Measurements from ENCODE around the gene DRD4. TPM values are rescaled to one million over a fixed set of nuclear protein-coding genes. Genes with fewer than 3 reads are reported as not detected.

DRD4 gene
- total RNA-seq, 1 donor from 2014 or later = 0.63 TPM

- H3K36me3 Mint-ChIP-seq (ENCODE audit: low read depth) = peaks cover 8% of the 10 kb centered on the region
- DNase-seq (ENCODE audit: low read depth, low spot score) = no peak
- H3K9me3 Mint-ChIP-seq = no peaks in the 10 kb centered on the region
- H3K27me3 Mint-ChIP-seq (ENCODE audit: low read depth) = no peaks in the 10 kb centered on the region
- TF ChIP-seq CTCF (conservative IDR thresholded peaks at IDR 0.05) = no peak
- H3K27ac Mint-ChIP-seq (ENCODE audit: unreplicated experiment) = no peak overlapping the region
- no peak overlapping the region for H3K4me3 Mint-ChIP-seq
- H3K4me1 Mint-ChIP-seq = no peaks in the 10 kb centered on the region
Measured at GRCh38 chr11:655036-655726, 18.1 kb downstream of the DRD4 start.

- DNase-seq (ENCODE audit: low read depth, low spot score) = no peak
- Mint-ChIP-seq H3K36me3 (ENCODE audit: low read depth) (peaks cover 6% of the 10 kb centered on the region), H3K27ac (ENCODE audit: unreplicated experiment) (no peak overlapping the region), H3K4me1 (no peaks in the 10 kb centered on the region), H3K4me3 (no peak overlapping the region), H3K9me3 (no peaks in the 10 kb centered on the region), H3K27me3 (ENCODE audit: low read depth) (no peaks in the 10 kb centered on the region)
- TF ChIP-seq CTCF (conservative IDR thresholded peaks at IDR 0.05) = no peak
Measured at GRCh38 chr11:656426-656825, 19.4 kb downstream of the DRD4 start.

GRCh38 chr11:656866-657265 lies 19.8 kb downstream of the DRD4 start:
- H3K36me3 Mint-ChIP-seq (ENCODE audit: low read depth) = peaks cover 5% of the 10 kb centered on the region
- H3K4me3 Mint-ChIP-seq = no peak overlapping the region
- no peaks in the 10 kb centered on the region for H3K9me3 Mint-ChIP-seq
- no peaks in the 10 kb centered on the region for H3K27me3 Mint-ChIP-seq (ENCODE audit: low read depth)
- DNase-seq (ENCODE audit: low read depth, low spot score) = no peak
- no peaks in the 10 kb centered on the region for H3K4me1 Mint-ChIP-seq
- TF ChIP-seq CTCF (conservative IDR thresholded peaks at IDR 0.05) = no peak
- H3K27ac Mint-ChIP-seq (ENCODE audit: unreplicated experiment) = no peak overlapping the region

- Mint-ChIP-seq H3K4me3 (no peak overlapping the region), H3K36me3 (ENCODE audit: low read depth) (peaks cover 5% of the 10 kb centered on the region), H3K27ac (ENCODE audit: unreplicated experiment) (no peak overlapping the region), H3K4me1 (peaks cover 3% of the 10 kb centered on the region), H3K27me3 (ENCODE audit: low read depth) (no peaks in the 10 kb centered on the region), H3K9me3 (no peaks in the 10 kb centered on the region)
- DNase-seq (ENCODE audit: low read depth, low spot score) = no peak
- no peak for TF ChIP-seq CTCF (conservative IDR thresholded peaks at IDR 0.05)
Measured at GRCh38 chr11:657691-658126, 20.6 kb downstream of the DRD4 start.

- H3K27ac Mint-ChIP-seq (ENCODE audit: unreplicated experiment) = no peak overlapping the region
- no peaks in the 10 kb centered on the region for H3K9me3 Mint-ChIP-seq
- peaks cover 2% of the 10 kb centered on the region for H3K36me3 Mint-ChIP-seq (ENCODE audit: low read depth)
- DNase-seq (ENCODE audit: low read depth, low spot score) = no peak
- TF ChIP-seq CTCF (conservative IDR thresholded peaks at IDR 0.05) = no peak
- H3K4me3 Mint-ChIP-seq = no peak overlapping the region
- H3K27me3 Mint-ChIP-seq (ENCODE audit: low read depth) = no peaks in the 10 kb centered on the region
- peaks cover 5% of the 10 kb centered on the region for H3K4me1 Mint-ChIP-seq
Measured at GRCh38 chr11:659532-660085, 22.5 kb downstream of the DRD4 start.
